ENCODE measurements around the gene AVPR2. TPM values are rescaled to one million over a fixed set of nuclear protein-coding genes. Genes with fewer than 3 reads are reported as not detected.

The AVPR2 gene
- total RNA-seq, 1 experiment from 2014 or later, result not detected

GRCh38 chrX:153909024-153909979 is 4.8 kb downstream of the AVPR2 start:
- Histone ChIP-seq H3K9ac (ENCODE audit: low read length) (no peak overlapping the region), H3K4me1 (ENCODE audit: insufficient read depth, low read length) (no peaks in the 10 kb centered on the region), H2AFZ (ENCODE audit: low read length) (no peak overlapping the region), H3K9me2 (replicated peaks; ENCODE audit: low read length) (no peaks in the 10 kb centered on the region), H3K4me2 (ENCODE audit: low read length) (no peak overlapping the region), H3F3A (ENCODE audit: low read length, unreplicated experiment) (no peaks in the 10 kb centered on the region), H3K36me3 (ENCODE audit: low read depth, low read length) (no peaks in the 10 kb centered on the region), H3K27me3 (ENCODE audit: low read length) (no peaks in the 10 kb centered on the region), H3K9me3 (ENCODE audit: low read length) (no peaks in the 10 kb centered on the region), H3K79me2 (ENCODE audit: low read length) (no peaks in the 10 kb centered on the region), H3K4me3 (ENCODE audit: low read length) (no peak overlapping the region), H4K20me1 (ENCODE audit: low read length) (no peaks in the 10 kb centered on the region), H3K27ac (ENCODE audit: low read length) (no peak overlapping the region)
- CTCF ChIA-PET, result no interaction called here
- BruUV-seq (replicated peaks), result no TSS peak
- no peak for DNase-seq
- TF ChIP-seq CTCF (conservative IDR thresholded peaks at IDR 0.05; ENCODE audit: low read depth, low read length) (no peak), EZH2phosphoT487 (IDR thresholded peaks at IDR 0.05; ENCODE audit: borderline replicate concordance, low read length) (no peak), EZH2 (IDR thresholded peaks at IDR 0.05; ENCODE audit: low read length, unreplicated experiment) (no peak)
- intact Hi-C loops (cut with micrococcal nuclease), result no loop called here
- POLR2A ChIA-PET (ENCODE audit: unreplicated experiment), result no interaction called here
- ATAC-seq, result no peak; the same call in 1 of the 2 replicates

- POLR2A ChIA-PET (ENCODE audit: unreplicated experiment), result interaction anchor here (0.6 kb wide), 1 partner anchor 182 kb away, joined by 5 read pairs; no protein-coding TSS in a partner anchor
- H3K4me2 ChIP-seq (ENCODE audit: low read length), result no peak overlapping the region
Observed at GRCh38 chrX:153909980-153910360, 5.5 kb downstream of the AVPR2 start.

More at GRCh38 chrX:153909980-153910360, 5.5 kb downstream of the AVPR2 start:
- H3K79me2 ChIP-seq (ENCODE audit: low read length), result no peaks in the 10 kb centered on the region
- H3F3A ChIP-seq (ENCODE audit: low read length, unreplicated experiment), result no peaks in the 10 kb centered on the region
- no peaks in the 10 kb centered on the region for H3K27me3 ChIP-seq (ENCODE audit: low read length)
- BruUV-seq (replicated peaks), result no TSS peak
- no peaks in the 10 kb centered on the region for H3K36me3 ChIP-seq (ENCODE audit: low read depth, low read length)
- no peak; the same call in 1 of the 2 replicates for ATAC-seq
- no peak overlapping the region for H3K4me3 ChIP-seq (ENCODE audit: low read length)
- no peak overlapping the region for H3K9ac ChIP-seq (ENCODE audit: low read length)
- no peak for TF ChIP-seq EZH2 (IDR thresholded peaks at IDR 0.05; ENCODE audit: low read length, unreplicated experiment)
- no peak for TF ChIP-seq EZH2phosphoT487 (IDR thresholded peaks at IDR 0.05; ENCODE audit: borderline replicate concordance, low read length)
- no peak for TF ChIP-seq CTCF (conservative IDR thresholded peaks at IDR 0.05; ENCODE audit: low read depth, low read length)
- CTCF ChIA-PET, result interaction anchor here (1.0 to 1.8 kb wide), 3 partner anchors 13 to 37 kb away, joined by 3 to 10 read pairs (median 4); no protein-coding TSS in a partner anchor
- intact Hi-C loops (cut with micrococcal nuclease), result no loop called here
- H3K9me2 ChIP-seq (replicated peaks; ENCODE audit: low read length), result no peaks in the 10 kb centered on the region
- H3K4me1 ChIP-seq (ENCODE audit: insufficient read depth, low read length), result no peaks in the 10 kb centered on the region
- no peak overlapping the region for H3K27ac ChIP-seq (ENCODE audit: low read length)
- H4K20me1 ChIP-seq (ENCODE audit: low read length), result no peaks in the 10 kb centered on the region
- no peak overlapping the region for H2AFZ ChIP-seq (ENCODE audit: low read length)
- DNase-seq, result no peak
- no peaks in the 10 kb centered on the region for H3K9me3 ChIP-seq (ENCODE audit: low read length)
